ENCODE measurements around the gene DMBX1. TPM values are rescaled to one million over a fixed set of nuclear protein-coding genes. Genes with fewer than 3 reads are reported as not detected.

The DMBX1 gene
- total and polyA plus RNA-seq, 2 of the 13 experiments (the other 11 are each of a cell fraction or from before 2014, with no cell fraction given) = not detected

DNA sequence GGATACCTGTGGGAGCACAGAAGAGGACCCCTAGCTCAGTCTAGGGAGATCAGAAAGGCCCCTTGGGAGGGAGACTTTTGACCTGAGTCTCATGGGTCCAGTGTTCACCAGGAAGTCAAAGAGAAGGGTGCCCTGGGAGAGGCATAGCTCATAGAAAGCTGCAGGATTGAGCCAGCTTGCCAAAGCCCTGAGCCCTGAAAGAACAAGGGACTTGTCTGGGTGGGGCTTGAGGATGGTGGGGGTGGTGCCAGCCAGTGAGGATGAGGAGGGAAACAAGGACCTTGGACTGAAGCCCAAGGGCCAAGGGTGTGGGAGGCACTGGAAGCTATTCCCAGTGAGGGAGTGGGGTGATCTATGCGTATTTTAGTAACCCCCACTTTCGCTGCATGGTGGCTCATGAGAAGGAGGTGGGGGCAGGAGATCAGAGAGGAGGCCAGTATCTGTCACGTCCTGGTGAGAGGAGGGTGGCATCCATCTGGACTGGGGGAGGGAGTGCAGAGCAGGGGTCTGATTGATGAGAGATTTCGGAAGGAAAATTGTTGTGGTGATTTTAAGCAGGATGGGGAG lies 28.4 kb downstream of the DMBX1 start:
- H3K4me1 ChIP-seq (ENCODE audit: insufficient read depth, low read length) = peaks cover 20% of the 10 kb centered on the region; the same call in 1 of the 2 replicates
- FAIRE-seq (no peak), ATAC-seq (no peak), DNase-seq (ENCODE audit: low spot score) (no peak)
- H3K4me3 ChIP-seq (replicated peaks in 1 of 3; ENCODE audit: insufficient read depth in 1 of 3, low read depth in 2 of 3, low read length in 3 of 3) = no peak overlapping the region
- peaks cover 3 to 35% of the 10 kb centered on the region in 2 experiments; a peak in 3 of 5 replicates for H3K27me3 ChIP-seq (ENCODE audit: control insufficient read depth in 1 of 2, insufficient read depth in 2 of 2, low read length in 2 of 2)
- no peak overlapping the region for H3K27ac ChIP-seq (ENCODE audit: extremely low read length, insufficient read depth, low read length)
- no peaks in the 10 kb centered on the region for H4K20me1 ChIP-seq (ENCODE audit: insufficient read depth, low read length)
- ChIA-PET CTCF (ENCODE audit: low intra/inter-chr PET ratio, low total read pairs) (no interaction called here), POLR2A (no interaction called here)
- intact Hi-C loops (cut with micrococcal nuclease; ENCODE audit: unreplicated experiment) = no loop called here
- no peaks in the 10 kb centered on the region for H3K9me3 ChIP-seq (ENCODE audit: low read length)
- TF ChIP-seq ARID2 (CRISPR knock-in tag; IDR thresholded peaks at IDR 0.05; ENCODE audit: borderline replicate concordance) (no peak), DR1 (CRISPR knock-in tag; IDR thresholded peaks at IDR 0.05) (no peak)
- no TSS peak for BruUV-seq (replicated peaks)
- no peaks in the 10 kb centered on the region for H3K79me2 ChIP-seq (ENCODE audit: insufficient read depth, low read length)
- no peaks in the 10 kb centered on the region for H3K36me3 ChIP-seq (replicated peaks in 1 of 2; ENCODE audit: control insufficient read depth in 1 of 2, insufficient read depth in 2 of 2, low read length in 2 of 2)
- H3K4me2 ChIP-seq (ENCODE audit: low read depth, low read length) = no peak overlapping the region
- H2AFZ ChIP-seq (ENCODE audit: low read length) = no peak overlapping the region
- in situ Hi-C loops (cut with HindIII; ENCODE audit: extremely low pct_ligation_motif_present, low pct_unique_long_range_greater_than_20kb) = no loop called here
- 53% methylated on average over 4 of the region's 4 CpGs for WGBS (ENCODE audit: low lambda C conversion rate)
- no peak overlapping the region for H3K9ac ChIP-seq (ENCODE audit: insufficient read depth, low read depth, low read length)

DNA sequence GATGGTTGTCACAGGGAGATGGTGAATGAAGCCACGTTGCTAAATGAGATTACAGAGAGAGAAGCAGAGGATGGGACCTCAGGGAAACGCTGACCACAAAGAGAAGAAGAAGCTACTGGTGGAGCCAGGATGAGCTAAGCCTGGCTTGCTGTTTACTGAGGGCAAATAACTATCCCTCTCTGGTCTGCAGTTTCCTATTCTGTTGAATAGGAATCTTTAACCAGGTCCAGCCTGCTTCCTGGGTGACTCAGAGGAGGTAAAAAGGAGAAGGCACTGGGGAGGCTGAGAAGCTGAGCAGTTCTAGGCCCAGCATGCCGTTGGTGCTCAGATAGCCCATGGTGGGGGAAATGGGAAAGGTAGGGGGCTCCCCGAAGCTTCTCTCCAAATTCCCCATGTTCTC lies 29.6 kb downstream of the DMBX1 start:
- intact Hi-C loops (cut with micrococcal nuclease; ENCODE audit: unreplicated experiment) (no loop called here), in situ Hi-C loops (cut with HindIII; ENCODE audit: extremely low pct_ligation_motif_present, low pct_unique_long_range_greater_than_20kb) (no loop called here)
- CTCF ChIA-PET (ENCODE audit: low intra/inter-chr PET ratio, low total read pairs) = no interaction called here
- no peak for ATAC-seq
- Histone ChIP-seq H3K4me1 (ENCODE audit: insufficient read depth, low read length) (peaks cover 13% of the 10 kb centered on the region; the same call in 1 of the 2 replicates), H4K20me1 (ENCODE audit: insufficient read depth, low read length) (0 out of 2 replicates have a peak, but pooled peaks cover under 1% of the 10 kb centered on the region), H3K4me2 (ENCODE audit: low read depth, low read length) (no peak overlapping the region), H3K36me3 (replicated peaks in 1 of 2; ENCODE audit: control insufficient read depth in 1 of 2, insufficient read depth in 2 of 2, low read length in 2 of 2) (no peaks in the 10 kb centered on the region), H3K79me2 (ENCODE audit: insufficient read depth, low read length) (no peaks in the 10 kb centered on the region), H3K4me3 (replicated peaks in 1 of 3; ENCODE audit: insufficient read depth in 1 of 3, low read depth in 2 of 3, low read length in 3 of 3) (no peak overlapping the region), H3K9ac (ENCODE audit: insufficient read depth, low read depth, low read length) (no peak overlapping the region), H3K27me3 (ENCODE audit: control insufficient read depth in 1 of 2, insufficient read depth in 2 of 2, low read length in 2 of 2) (peaks cover 2 to 34% of the 10 kb centered on the region in 2 experiments; a peak in 3 of 5 replicates), H2AFZ (ENCODE audit: low read length) (no peak overlapping the region), H3K27ac (ENCODE audit: extremely low read length, insufficient read depth, low read length) (no peak overlapping the region), H3K9me3 (ENCODE audit: low read length) (no peaks in the 10 kb centered on the region)
- no peak for FAIRE-seq
- 33% methylated on average over 4 of the region's 4 CpGs for WGBS (ENCODE audit: low lambda C conversion rate)
- DNase-seq (ENCODE audit: low spot score) = no peak
- BruUV-seq (replicated peaks) = no TSS peak
- POLR2A ChIA-PET = no interaction called here
- TF ChIP-seq ZNF768 (CRISPR knock-in tag; IDR thresholded peaks at IDR 0.05) = peak; percentile 46; the same call in 1 of the 2 replicates
- TF ChIP-seq, protein P1, sequence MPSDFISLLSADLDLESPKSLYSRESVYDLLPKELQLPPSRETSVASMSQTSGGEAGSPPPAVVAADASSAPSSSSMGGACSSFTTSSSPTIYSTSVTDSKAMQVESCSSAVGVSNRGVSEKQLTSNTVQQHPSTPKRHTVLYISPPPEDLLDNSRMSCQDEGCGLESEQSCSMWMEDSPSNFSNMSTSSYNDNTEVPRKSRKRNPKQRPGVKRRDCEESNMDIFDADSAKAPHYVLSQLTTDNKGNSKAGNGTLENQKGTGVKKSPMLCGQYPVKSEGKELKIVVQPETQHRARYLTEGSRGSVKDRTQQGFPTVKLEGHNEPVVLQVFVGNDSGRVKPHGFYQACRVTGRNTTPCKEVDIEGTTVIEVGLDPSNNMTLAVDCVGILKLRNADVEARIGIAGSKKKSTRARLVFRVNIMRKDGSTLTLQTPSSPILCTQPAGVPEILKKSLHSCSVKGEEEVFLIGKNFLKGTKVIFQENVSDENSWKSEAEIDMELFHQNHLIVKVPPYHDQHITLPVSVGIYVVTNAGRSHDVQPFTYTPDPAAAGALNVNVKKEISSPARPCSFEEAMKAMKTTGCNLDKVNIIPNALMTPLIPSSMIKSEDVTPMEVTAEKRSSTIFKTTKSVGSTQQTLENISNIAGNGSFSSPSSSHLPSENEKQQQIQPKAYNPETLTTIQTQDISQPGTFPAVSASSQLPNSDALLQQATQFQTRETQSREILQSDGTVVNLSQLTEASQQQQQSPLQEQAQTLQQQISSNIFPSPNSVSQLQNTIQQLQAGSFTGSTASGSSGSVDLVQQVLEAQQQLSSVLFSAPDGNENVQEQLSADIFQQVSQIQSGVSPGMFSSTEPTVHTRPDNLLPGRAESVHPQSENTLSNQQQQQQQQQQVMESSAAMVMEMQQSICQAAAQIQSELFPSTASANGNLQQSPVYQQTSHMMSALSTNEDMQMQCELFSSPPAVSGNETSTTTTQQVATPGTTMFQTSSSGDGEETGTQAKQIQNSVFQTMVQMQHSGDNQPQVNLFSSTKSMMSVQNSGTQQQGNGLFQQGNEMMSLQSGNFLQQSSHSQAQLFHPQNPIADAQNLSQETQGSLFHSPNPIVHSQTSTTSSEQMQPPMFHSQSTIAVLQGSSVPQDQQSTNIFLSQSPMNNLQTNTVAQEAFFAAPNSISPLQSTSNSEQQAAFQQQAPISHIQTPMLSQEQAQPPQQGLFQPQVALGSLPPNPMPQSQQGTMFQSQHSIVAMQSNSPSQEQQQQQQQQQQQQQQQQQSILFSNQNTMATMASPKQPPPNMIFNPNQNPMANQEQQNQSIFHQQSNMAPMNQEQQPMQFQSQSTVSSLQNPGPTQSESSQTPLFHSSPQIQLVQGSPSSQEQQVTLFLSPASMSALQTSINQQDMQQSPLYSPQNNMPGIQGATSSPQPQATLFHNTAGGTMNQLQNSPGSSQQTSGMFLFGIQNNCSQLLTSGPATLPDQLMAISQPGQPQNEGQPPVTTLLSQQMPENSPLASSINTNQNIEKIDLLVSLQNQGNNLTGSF (CRISPR knock-in tag; IDR thresholded peaks at IDR 0.05) = no peak
